Islet of Langerhans (tissue), 1 donor: Measurements from ENCODE around the gene UBE2O.

ENCODE experiments used
- FAIRE-seq: peaks from one replicate; lab custom pipeline; 2011; peaks lifted over from hg19 to GRCh38; lab: Jason Lieb, UNC

Gene UBE2O

DNA sequence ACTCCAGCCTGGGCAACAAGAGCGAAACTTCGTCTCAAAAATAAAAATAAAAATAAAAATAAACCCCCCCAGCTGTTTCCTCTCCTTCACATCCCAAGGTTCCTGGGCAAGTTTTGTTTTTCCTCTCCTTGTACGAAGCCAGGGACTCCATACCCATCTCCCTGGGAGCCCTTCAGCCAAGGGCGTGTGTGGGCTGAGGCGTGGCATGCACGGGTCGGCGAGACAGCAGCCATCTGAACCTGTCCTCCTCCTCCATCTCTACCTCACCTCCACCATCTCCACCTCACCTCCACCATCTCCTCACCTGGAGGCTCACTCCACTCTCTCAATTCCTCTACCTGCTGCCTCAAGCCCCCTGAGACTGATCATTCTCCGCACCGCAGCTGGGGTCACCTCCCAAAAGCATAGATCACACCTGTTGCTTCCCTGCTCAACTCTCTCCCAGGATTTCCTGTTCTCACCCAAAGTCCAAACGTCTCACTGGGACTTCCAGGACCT is 31.3 kb upstream of the UBE2O start:
- no peak for FAIRE-seq

DNA sequence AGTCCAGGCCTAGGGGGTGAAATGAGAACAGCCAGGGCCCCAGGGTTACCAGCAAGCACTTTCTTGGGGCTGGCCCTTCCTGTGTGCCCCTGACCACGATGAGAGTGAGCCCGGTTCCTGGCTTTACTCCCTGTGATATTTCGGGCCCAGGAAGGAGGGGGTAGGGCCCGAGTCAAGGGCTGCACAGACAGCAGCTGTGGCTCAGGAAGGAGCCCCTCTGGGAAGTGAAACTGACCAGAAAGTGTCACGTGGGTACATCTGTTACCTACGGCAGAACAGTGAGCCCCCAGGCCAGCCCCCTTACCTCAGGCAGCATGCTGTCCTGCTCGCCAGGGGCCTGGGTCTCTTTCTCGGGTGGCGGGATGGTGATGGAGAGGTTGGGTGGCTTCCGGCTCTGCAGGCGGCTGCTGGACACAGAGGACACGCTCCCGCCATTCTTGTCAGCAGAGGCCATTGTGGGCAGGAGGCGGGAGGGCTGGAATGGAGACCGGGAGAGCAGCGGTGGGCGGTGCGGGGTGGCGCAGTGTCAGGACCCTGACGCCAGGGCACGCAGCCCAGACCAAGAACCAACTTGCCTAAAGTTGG is 28.2 kb upstream of the UBE2O start:
- FAIRE-seq = no peak

DNA sequence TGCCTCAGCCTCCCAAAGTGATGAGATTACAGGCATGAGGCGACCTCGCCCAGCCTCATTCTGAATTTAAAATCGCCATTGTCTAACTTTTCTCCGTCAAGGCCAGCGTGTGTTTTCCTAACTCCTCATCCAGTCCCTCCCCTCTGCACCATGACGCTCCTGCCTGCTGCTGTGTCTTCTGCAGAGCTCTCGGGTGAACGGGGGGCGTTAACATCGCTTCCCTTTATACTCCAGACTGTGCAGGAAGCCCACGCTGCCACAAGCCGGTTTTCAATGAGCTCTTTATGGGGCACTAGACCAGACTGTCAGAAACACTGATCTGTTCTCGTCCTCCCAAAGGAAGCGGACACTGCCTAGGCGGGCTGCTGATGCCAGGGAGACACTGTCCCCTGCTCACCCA is 27.7 kb upstream of the UBE2O start:
- FAIRE-seq = no peak

DNA sequence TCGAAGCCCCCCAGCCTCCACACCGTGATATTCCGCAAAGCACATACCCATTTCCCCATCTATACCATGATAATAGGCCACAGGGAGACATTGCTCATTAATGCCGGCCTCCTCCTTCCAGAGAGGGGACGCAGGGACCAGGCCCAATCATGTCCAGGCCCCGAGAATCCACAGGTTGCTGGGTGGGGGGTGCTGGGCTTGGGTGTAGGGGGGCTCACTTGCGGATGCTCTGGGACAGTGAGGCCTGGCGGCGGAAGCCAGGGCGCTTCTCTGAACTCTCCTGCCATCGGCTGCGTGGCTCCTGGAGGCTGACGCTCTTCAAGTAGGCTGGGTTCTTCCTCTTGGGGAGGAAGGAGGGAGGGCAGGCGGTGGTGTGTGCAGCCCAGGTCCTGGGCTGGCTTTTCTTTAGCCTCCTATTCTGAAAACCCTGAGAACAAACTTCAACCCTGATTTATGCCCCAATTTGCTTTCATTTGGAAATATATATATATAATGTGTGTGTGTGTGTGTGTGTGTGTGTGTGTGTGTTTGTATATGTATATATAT is 26.6 kb upstream of the UBE2O start:
- FAIRE-seq = no peak

DNA sequence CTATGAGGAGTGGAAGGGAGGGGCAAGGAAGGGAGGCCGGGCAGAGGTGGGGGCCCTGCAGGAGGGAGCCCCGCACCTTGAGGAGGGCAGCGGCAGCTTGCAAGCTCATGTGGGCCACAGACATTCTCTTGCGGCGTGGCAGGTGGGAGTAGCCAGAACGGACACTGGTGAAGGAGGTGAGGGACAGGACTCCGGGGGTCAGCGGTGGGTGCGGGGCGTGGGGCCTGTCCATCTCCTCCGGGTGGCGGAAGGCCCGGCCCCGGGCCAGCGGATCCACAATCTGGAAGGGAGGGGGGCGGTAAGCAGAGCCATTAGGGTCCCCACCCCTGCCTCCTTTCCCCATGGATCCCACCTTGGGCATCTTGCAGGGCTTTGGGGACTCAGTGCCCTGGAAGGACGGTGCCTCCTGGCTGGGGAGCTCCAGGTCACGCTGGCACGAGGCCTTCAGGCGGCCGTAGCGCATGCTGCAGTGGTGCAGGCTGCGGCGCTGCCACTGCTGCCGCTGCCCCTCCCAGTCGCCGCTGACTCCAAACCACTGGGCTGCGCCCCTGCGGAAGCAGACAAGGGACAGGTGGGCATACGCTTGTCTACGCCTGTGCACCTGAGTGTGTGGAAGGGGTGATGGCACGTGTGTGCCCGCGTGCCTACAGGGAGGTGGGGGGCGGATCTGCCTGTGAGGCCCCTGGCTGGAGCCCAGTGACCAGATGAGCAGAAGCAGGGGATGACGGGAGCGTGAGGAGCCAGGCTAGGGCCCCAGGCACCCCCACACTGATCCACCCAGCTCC is 26.0 kb upstream of the UBE2O start:
- no peak for FAIRE-seq

DNA sequence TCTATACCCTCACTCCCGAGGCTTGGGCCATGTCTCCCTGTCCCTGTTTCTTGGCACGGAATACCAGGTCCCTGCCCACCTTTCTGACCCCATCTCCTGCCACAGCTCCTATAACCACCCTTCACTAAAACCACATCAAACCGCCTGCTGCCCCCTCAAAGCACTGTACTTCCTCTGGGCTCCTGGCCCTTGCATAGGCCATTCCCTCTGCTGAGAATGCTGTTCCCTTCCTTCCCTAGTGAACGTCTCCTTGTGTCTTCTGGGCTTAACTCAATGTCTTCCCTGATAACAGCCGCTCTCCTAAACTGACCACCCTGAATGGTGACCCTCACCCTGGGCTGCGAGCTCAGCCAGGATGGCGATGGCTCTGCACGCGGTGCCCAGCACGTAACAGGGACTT is 25.1 kb upstream of the UBE2O start:
- FAIRE-seq = no peak

DNA sequence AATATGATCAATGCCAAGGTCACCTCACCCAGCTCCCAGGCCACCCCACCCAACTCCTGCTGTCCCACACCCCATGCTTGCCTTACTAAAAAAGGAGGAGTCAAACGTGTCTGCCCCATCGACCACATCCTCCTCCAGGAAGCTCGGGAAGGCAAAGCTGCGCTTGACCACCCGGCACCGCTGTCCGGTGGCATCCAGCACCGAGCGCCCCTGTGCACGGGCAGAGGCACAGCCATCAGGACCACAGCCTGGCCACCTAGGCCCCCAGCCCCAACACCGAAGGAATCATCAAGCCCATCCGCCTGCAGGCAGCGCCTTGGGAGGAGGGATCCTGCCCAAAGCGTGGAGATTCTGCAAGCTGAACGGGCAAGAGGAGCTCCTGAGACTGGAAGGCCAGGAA is 24.6 kb upstream of the UBE2O start:
- no peak for FAIRE-seq

DNA sequence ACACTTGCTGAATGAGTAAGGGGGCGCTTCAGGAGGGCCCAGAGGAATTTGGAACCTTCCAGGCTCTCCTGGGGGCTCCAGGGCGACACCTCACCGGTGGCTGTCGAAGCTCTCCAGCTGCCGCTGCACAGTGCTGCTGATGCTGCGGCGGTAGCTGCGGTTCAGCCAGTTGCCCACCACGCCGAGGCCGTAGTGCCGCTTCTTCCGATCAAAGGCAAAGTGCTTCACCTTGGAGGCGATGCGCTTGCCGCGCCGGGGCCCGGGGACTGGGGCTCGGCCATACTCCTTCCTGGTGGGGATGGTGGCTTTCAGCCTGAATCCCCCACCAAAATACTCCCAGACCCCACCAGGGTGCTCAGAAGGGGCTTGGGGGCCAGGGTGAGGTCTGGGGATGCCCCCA is 23.8 kb upstream of the UBE2O start:
- no peak for FAIRE-seq

DNA sequence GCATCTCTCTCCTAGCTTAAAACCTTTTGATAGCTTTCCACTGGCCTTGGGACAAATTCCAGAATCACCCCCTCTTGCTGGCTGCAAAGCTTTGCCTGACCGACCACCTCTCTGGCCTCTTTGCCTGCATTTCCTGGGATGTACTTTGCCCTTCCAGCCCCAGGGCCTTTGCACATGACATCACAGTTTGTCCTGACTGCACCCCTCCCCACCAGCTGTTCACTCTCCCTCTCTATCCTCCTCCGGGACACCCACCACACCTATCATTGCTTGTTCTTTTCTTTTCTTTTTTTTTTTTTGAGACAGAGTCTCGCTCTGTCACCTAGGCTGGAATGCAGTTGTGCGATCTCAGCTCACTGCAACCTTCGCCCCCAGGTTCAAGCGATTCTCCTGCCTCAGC is 22.4 kb upstream of the UBE2O start:
- no peak for FAIRE-seq

DNA sequence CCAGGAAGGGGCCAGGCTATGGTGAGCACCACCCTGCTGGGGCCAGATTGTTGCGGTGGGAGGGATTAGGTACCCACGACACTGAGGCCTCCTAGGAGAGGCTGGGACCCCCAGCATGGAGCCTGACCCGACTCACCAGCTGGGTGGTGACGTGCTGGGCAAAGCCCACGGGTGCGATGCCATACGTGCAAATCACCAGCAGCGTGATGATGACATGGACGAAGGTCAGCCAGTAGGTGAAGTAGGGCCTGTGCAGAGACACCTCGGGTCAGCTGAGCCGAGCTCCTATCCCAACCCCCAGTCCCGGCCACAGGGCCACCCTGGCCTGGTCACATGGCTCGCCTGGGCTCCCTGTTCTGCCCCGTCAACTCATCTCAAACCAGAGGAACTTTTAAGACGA is 21.9 kb upstream of the UBE2O start:
- FAIRE-seq = no peak

DNA sequence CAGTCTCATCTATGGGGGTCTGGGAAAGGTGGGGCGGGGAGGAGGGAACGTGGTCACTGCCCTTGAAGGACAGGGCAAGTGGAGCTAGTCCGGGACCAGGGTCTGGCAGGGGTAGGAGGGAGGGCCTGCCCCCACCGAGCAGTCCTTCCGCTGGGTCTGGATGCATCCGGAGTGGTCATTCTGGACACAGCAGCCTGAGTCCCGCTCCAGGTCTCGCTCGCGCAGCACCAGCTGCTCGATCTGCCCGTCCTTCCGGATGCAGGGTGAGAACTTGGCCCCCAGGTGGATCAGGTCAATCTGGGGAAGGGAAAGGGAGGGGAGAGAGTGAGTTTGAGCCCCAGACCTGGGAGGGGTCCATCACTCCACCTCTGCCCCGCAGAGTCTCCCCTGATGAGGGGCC is 21.3 kb upstream of the UBE2O start:
- FAIRE-seq = no peak

DNA sequence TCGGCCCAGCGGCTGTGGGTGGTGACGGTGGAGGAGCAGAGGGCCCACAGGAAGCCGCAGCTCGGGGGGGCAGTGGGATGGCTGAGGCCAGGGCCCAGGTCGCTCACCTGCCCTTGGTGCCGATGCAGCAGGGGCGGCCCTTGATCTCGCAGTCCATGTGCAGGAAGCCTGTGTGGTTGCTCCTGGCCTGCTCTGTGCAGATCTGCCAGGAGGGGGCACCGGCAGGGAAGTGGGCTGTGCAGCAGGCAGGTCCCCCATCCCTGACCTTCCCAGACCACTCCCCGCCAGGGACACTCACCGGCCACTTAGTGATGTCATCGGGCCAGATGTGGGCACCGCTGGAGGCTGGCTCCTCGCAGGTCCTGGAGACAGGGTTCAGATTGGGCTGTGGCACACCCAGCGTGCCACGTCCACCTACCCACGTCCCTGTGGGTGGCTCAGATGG is 20.6 kb upstream of the UBE2O start:
- no peak for FAIRE-seq

DNA sequence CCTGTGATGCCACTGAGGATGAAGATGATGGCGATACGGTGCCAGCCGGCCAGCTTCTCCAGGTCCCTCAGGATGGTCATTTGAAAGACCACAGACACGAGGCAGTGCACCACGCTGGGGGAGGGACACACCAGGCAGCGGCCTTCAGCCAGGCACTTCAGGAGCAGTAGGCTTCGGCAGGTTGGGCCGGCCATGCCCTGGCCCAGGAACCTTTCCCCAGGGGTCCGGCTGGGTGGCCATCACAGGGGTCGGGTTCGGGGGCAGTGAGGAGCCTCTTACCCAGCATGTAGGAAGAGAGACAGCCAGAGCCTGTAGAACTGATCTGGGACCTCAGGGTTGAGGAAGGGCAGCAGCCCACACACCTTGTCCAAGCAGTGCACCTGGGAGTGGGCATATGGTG is 19.8 kb upstream of the UBE2O start:
- FAIRE-seq = no peak

DNA sequence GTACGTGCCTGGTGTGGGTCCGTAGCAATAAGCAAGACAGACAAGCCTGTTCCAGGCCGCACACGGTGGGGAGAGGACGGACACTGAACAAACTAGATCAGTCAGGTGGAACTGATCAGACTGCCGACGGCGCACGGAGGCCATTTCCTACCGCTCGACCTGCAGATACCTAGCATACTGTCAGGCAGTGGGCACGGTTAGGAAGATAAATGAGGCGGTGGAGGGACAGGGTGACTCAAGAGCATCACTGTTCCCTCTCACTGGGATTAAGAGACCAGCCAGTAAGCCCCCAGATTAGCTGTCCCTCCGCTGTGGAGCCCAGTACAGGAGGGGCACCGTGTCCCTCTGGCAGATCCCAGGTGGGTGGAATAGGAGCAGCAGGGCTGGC is 19.3 kb upstream of the UBE2O start:
- FAIRE-seq = no peak

DNA sequence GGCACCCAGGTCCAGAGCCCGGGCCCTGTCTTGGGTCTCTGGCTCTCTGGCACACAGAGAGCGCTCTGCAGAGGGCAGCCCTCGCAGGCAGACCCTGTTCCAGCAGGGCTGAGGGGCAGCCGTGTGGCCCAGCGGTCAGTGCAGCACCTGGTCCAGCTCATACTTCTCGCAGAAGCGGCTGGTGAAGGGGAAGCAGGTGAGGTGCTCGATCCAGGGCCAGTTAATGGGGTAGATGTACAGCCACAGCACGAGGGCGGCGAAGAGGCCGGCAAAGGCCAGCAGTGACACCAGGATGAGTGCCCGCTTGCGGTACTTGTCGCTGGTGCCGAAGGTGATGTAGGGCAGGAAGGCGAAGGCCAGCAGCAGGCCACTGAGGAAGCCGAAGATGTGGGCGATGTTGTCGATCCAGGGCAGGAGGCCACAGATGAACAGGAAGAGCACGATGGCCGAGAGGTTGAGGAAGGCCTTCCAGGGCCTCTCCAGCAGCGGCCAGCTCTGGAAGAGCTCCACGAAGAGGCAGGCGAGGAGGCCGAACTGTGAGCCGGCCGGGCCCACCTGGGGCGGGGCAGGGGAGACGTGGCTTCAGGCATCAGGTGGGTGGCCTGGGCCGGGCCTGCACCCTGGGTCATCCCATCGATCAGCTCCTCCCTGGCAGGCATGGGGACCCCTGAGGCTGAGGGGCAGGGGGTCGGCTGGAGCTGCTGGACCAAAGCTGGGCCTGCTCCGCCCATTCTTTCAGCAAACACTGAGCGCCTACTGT is 18.7 kb upstream of the UBE2O start:
- FAIRE-seq = no peak

DNA sequence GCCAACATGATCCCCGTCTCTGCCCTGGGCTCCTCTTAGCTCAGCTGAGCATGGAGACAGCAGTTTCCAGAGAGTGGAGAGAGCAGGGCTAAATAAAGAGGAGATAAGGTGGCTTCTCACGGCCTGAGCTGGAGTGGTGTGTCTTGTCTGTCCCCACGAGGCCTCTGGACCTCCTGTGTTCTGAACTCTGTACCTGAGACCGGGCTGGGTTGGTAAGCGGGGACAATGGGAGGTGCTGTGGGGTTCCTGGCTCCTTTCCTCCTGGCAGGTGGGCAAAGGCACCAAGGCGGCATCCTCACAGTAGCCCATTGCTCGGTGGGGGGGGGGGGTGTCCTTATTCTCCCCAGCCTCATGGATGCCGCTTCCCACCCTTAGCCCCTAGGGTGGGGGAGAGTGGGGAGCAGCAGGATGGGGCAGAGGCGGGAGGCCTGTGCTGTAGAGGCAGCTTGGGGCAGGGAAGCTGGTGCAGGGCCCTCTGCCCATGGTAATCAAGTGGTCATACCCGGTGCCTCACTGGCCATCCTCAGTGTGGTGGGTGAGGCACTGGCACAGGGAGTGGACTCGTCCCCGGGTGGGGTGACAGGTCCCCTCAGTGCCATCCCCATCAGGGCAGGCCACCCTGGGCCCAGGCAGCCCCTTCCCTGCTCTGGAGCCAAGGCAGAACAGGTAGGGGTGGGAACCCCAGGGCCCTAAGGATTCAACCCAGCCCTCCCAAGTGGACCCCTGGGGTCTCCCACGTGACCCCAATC is 17.2 kb upstream of the UBE2O start:
- FAIRE-seq = no peak

DNA sequence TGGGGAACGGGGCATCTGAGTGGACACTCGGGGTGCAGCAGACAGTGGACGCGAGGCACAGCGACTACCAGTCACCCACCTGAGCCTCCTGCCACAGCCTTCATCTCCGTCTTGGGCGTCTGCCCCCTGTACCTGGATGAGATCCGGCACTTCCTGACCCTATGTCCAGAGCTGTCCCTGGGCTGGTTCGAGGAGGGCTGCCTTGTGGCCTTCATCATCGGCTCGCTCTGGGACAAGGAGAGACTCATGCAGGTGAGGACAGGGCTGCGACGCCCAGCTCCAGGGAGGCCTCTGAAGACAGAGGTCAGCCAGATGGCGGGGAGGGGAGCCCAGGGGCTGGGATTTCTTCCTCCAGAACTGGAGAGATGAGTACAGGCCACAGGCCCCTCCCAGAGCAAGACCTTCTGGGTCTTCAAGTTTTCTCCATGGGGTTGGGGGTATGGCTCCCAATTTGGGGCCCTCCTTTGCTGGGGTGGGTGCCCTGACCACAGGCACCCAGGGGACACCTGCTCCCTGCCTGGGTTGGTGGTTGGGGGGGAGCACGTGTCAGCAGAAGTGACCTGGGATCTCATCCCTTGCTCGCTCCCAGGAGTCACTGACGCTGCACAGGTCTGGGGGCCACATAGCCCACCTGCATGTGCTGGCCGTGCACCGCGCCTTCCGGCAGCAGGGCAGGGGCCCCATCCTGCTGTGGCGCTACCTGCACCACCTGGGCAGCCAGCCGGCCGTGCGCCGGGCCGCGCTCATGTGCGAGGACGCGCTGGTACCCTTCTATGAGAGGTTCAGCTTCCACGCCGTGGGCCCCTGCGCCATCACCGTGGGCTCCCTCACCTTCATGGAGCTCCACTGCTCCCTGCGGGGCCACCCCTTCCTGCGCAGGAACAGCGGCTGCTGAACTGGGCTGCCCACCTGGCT is 16.4 kb upstream of the UBE2O start:
- FAIRE-seq = no peak

DNA sequence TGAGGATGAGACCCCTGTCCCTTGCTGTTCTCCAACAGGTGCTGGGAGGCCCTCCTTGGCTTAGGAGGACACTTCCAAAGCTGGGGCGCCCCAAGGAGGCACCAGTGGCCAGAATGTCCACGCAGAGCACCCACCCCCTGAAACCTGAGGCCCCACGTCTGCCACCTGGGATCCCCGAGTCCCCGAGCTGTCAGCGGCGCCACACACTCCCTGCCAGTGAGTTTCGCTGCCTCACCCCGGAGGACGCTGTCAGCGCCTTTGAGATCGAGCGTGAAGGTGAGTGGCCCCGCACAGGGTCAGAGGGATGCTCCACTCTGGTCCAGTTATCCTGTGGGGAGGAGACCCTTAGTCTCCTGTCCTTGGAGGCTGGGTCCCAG is 15.7 kb upstream of the UBE2O start:
- FAIRE-seq = no peak

DNA sequence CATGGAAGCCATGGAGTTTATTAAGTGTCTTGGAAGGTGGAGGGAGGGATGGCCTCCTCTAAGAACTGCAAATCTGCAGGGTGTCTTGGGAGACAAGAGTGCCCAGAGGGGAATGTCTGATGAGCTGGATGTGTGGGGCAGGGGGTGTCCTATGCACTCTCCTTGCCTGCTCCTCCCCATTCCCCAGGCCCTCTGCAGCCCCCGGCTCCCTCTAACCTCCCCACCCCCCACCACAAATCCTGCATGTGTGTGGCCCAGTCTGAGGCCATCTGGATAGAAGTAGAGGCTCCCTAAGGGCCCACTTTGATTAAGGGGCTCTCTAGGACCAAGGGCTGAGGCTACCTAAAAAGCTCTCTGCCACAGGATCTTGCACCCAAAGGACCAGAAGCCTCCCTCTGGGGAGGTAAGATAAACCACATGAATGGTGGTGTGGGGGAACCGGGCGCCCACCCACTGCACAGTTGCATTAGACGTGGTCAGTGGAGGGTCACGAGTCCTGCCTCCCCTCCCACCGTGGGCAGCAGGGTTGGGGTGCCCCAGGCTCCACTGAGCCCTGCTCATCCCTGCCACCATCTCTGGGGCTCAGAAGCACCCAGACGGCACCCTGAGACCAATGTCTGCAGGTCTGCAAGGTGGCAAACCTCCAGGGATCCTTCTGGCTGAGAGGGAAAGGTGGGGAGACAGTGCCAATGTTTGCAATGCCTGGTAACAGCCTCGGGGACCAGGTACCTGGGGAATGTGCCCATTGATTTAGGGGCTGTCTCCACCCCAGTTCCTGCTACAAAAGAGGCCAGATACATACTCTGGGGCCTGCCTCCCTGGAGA is 15.1 kb upstream of the UBE2O start:
- FAIRE-seq = no peak

DNA sequence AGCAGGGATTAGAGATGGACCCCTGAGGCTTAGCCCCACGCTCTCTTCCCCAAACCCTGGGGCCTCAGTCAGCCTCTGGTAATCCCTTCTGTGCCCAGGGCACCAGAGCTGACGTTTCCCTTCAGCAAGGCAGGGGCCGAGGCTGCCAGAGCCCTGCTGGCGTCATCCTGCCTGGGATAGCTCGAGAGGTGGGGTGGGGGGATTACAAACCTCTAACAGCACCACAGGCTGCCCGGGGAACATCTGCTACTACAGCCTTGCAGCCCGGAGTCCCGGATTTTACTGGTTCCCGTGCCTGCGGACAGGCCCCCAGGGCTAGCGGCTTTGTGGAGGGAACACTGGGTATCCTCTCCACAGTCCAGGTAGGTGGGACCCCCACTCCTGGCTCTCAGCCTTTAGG is 14.4 kb upstream of the UBE2O start, which contains the start of gene AANAT:
AANAT (plus strand) TSS at position 238 of the 400 bp plus-strand sequence. CDS start 1,144 bp downstream, outside the sequence.
- FAIRE-seq = no peak
